Activated effector memory CD4-positive, alpha-beta T cell treated with Interleukin-2 at 50 U/mL for 16 hours (primary cell): Measurements from ENCODE around the gene PDIA6.
A peak's percentile ranks its signal among the peaks of the same experiment; 100 is the strongest.

ENCODE experiments used
- DNase-seq: peaks from one replicate; pipeline ENCODE4 v3.0.0-alpha.2; 2020

PDIA6 gene

GRCh38 chr2:10812362-10813162 is at the start of gene PDIA6:
PDIA6 (minus strand) TSS chr2:10812785; CDS start chr2:10812696, 89 bp downstream.
- DNase-seq: peak; percentile 93

GRCh38 chr2:10862330-10862729 is 49.7 kb upstream of the PDIA6 start:
- DNase-seq: no peak

- no peak for DNase-seq
These were observed 49.2 kb upstream of the PDIA6 start for GRCh38 chr2:10861765-10862164.

GRCh38 chr2:10860814-10861325 is 48.3 kb upstream of the PDIA6 start:
- DNase-seq: no peak

GRCh38 chr2:10860081-10860813 is 47.7 kb upstream of the PDIA6 start:
- DNase-seq: no peak

GRCh38 chr2:10859278-10859677 is 46.7 kb upstream of the PDIA6 start:
- no peak for DNase-seq

GRCh38 chr2:10848541-10848940 is 36.0 kb upstream of the PDIA6 start:
- DNase-seq: no peak

- no peak for DNase-seq
These were observed 34.4 kb upstream of the PDIA6 start for GRCh38 chr2:10847008-10847407.

GRCh38 chr2:10846110-10846861 is 33.7 kb upstream of the PDIA6 start:
- DNase-seq: no peak

- DNase-seq: no peak
These were observed 33.1 kb upstream of the PDIA6 start for GRCh38 chr2:10845640-10846039.

GRCh38 chr2:10844097-10844496 is 31.5 kb upstream of the PDIA6 start:
- DNase-seq: no peak

- DNase-seq: no peak
These were observed 29.9 kb upstream of the PDIA6 start for GRCh38 chr2:10842506-10842905.

GRCh38 chr2:10841547-10842219 is 29.1 kb upstream of the PDIA6 start:
- DNase-seq: no peak

GRCh38 chr2:10839813-10840212 is 27.2 kb upstream of the PDIA6 start:
- no peak for DNase-seq

GRCh38 chr2:10838734-10839133 is 26.1 kb upstream of the PDIA6 start:
- DNase-seq: no peak

- no peak for DNase-seq
These were observed 25.0 kb upstream of the PDIA6 start for GRCh38 chr2:10837298-10838266.

GRCh38 chr2:10835052-10835970 is 22.7 kb upstream of the PDIA6 start:
- DNase-seq: peak; percentile 57

- DNase-seq: no peak
These were observed 21.6 kb upstream of the PDIA6 start for GRCh38 chr2:10834068-10834655.

GRCh38 chr2:10833021-10833420 is 20.4 kb upstream of the PDIA6 start:
- no peak for DNase-seq
